ENCODE results near the gene SAT2. TPM values are rescaled to one million over a fixed set of nuclear protein-coding genes. Genes with fewer than 3 reads are reported as not detected.
"Not testable (repeated sequence)": the region's sequence is repeated elsewhere in the genome, so short reads cannot be mapped to it uniquely, and the experiment has no call there.

The SAT2 gene
- 48.9 TPM for polyA plus RNA-seq (2013, experiment 1 of 2; ENCODE audit: insufficient read length)
- 59.5 TPM for polyA plus RNA-seq (2013, experiment 2 of 2; ENCODE audit: insufficient read length)

DNA sequence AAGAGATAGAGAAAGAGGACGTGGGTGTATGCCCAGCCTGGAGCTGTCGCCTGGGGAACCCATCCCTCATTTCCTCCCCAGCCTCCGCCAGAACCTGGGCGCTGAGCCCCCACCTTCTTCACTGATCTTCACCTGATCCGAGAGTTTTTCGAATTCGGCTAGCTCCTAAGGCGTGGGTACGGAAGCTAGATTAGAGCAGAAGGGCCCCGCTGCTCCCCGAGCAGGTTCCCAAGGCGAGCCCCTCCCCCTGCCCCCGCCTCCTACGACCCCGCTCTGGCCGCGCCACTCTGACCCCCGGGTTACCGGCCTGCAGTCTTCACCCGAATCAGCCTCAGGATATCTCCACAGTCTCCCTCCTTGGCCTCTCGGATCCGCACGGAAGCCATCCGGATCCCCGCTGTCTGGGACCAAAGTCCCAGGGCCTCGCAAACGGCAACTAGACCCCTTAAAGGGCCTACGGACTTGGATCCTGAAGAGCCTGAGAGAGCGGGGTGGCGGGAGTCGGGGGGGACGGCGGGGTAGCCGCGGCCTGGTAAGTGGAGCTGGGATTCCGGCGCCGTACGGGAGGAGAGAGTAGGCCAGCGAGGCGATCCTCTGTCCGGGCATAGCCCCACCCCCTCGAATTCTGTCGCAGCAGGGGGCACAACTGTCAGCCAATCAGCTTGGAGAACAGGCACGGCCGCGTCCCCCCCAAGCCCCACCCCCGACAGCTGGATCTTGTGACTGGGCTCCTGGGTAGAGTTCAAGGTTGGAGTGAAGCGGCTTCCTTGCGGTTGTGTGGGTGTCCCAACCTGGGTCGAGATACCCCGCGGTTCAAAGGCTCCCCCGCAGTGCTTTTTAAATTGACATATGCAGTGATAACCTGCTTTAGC lies at the start of gene SAT2:
Gene SAT2, minus strand, starts transcription at position 572 of the 872 bp plus-strand sequence. Its CDS starts 186 bp downstream, at position 386.
- DNase-seq = peak; percentile 93

DNA sequence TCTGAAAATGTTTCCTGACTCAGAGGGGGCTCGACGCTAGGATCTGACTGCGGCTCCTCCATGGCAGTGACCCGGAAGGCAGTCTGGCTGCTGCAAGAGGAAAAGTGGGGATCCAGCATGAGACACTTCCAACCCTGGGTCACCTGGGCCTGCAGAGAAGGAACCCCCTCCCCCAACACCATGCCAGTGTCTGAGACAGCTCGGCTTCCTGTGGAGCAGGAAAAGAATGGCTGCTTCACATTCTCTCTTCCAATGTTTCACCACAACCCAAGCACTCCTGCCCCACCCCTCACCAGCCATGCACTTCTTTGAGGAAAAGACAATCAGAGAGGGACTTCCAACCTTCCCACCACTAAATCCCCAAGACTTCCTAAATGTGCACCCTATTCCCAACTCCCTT lies 48.9 kb upstream of the SAT2 start:
- no peak for DNase-seq

DNA sequence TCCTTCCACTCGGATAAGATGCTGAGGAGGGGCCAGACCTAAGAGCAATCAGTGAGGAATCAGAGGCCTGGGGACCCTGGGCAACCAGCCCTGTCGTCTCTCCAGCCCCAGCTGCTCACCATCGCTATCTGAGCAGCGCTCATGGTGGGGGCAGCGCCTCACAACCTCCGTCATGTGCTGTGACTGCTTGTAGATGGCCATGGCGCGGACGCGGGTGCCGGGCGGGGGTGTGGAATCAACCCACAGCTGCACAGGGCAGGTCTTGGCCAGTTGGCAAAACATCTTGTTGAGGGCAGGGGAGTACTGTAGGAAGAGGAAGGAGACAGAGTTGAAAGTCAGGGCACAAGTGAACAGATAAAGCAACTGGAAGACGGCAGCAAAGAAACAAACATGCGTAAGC lies 47.3 kb upstream of the SAT2 start:
- DNase-seq = no peak

DNA sequence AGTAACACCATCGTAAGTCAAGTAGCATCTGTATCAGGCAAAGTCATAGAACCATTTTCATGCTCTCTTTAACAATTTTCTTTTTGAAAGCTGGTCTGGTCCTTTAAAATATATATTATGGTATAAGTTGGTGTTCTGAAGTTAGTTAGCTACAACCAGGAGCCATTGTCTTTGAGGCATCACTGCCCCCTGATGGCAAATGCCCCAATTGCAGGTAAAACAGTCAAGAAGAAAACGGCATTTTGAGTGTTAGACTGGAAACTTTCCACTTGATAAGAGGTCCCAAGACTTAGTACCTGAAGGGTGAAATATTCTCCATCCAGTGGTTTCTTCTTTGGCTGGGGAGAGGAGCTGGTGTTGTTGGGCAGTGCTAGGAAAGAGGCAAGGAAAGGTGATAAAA lies 45.6 kb upstream of the SAT2 start:
- no peak for DNase-seq

- no peak for DNase-seq
These were observed 40.9 kb upstream of the SAT2 start for GRCh38 chr17:7668482-7668881.

- DNase-seq = no peak
These were observed 40.2 kb upstream of the SAT2 start for GRCh38 chr17:7667656-7668406.

GRCh38 chr17:7656958-7657609 lies 29.5 kb upstream of the SAT2 start:
- no peak for DNase-seq

GRCh38 chr17:7655541-7655840 lies 27.9 kb upstream of the SAT2 start:
- DNase-seq = no peak

DNA sequence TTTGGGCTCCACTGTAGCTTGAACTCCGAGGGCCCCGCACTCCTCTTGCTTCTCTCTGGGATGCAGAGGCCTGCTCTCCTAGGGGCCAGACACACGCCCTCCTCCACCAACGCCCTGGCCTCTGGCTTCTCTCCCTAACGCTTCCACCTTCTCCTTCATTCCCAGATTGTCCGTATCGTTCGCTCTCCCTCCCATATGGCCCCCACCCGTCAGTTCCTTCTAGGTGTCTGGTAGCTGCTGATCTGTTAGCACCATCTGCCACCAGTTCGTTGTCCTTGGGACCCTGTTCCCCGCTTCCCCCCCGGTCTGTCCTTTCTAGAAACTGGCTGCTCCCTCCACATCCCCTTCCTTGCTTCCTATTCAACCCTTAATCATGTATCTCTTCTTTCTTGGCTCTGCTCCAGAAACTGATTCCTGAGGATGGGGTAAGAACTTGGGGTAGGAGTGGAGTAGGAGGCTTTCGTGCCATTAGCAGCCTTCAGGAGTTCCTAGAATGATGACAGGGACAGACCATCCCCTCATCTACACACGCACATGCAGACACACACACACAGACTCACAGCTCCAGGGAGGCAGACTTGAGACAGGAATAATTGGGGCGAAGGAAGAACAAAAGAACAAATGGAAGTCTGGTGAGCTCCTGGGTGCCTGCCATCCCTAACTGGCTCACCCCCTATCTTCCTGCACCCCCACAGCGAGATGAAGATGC lies 27.4 kb upstream of the SAT2 start:
- DNase-seq = peak; percentile 41

GRCh38 chr17:7652388-7653356 lies 25.1 kb upstream of the SAT2 start:
- no peak for DNase-seq

GRCh38 chr17:7651665-7652387 lies 24.2 kb upstream of the SAT2 start:
- no peak for DNase-seq

GRCh38 chr17:7651097-7651664 lies 23.6 kb upstream of the SAT2 start:
- no peak for DNase-seq

DNA sequence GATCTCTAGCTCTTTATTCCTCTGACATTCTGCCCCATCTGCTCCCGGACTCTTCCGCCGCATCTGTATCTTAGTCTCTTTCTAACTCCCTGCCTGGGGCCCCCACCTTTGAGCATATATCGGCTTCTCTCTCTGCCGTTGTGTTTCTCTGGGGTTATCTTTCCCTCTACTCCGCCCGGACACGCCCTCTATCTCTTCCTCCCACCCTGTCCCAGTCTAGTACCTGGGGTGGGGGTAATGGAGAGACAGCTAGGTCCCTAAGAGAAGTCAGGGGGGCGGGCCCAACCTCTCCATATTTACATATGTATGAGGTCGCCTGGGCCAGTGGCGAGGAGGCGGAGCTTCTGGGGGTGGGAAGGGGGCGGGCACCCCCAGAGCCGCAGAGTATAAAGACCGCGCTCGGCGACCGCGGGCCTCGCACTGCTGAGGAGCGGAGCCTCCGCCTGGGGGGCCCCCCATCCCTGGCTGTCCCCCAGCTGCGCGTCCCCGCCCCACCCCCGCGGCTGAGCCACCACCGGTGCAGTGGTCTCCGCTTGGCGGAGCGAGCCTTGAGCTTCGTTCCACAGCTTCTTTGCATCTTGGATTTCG lies 23.0 kb upstream of the SAT2 start, which contains the start of gene ATP1B2:
Gene ATP1B2, plus strand, starts transcription at position 418 of the 588 bp plus-strand sequence. CDS start 593 bp downstream, outside the sequence.
- DNase-seq = peak; percentile 32

- DNase-seq = no peak
These were observed 19.4 kb upstream of the SAT2 start for GRCh38 chr17:7647018-7647417.

- DNase-seq = no peak
These were observed 18.8 kb upstream of the SAT2 start for GRCh38 chr17:7646457-7646856.

- DNase-seq = no peak
These were observed 17.2 kb upstream of the SAT2 start for GRCh38 chr17:7644775-7645174.

- not testable (repeated sequence) for DNase-seq
These were observed 14.0 kb upstream of the SAT2 start for GRCh38 chr17:7641635-7642034.

GRCh38 chr17:7640783-7641182 lies 13.2 kb upstream of the SAT2 start:
- no peak for DNase-seq

GRCh38 chr17:7636163-7636562 lies 8.5 kb upstream of the SAT2 start:
- no peak for DNase-seq

DNA sequence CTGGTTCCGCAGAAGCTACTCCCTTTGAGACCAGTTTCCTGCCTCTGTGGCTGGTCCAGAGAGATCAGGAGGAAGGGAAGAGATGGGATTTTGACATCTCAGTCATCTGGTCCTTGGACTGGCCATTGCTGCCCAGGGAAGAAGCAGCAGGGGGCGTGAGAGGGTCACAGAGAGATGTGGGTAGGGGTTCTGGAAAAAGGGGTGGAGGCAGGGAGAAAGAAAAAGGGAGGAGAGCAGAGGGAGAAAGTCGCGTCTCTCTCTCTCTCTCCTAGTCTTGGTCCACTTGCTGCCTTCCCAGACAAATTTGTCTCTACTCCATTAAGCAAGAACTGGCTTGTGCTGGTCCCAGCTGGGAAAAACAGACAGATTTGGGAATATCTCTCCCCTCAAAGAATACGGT lies 6.8 kb upstream of the SAT2 start:
- DNase-seq = peak; percentile 48
